ENCODE results near the gene CHST12.

CHST12 gene

DNA sequence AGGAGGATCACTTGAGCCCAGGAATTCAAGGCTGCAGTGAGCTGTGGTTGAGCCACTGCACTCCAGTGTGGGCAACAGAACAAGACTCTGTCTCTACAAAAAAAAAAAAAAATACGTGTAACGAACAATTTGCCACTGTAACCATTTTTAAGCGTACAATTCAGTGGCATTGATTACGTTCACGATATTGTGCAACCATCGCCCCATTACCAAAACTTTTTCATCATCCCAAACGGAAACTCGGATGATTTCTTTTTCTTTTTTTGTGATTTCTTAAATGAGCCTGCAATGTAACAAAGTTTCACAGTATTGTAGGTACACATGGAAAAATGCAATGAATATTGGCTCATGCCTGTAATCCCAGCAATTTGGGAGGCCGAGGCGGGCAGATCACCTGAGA, 63.3 kb downstream of the CHST12 start:
- no peak for DNase-seq

DNA sequence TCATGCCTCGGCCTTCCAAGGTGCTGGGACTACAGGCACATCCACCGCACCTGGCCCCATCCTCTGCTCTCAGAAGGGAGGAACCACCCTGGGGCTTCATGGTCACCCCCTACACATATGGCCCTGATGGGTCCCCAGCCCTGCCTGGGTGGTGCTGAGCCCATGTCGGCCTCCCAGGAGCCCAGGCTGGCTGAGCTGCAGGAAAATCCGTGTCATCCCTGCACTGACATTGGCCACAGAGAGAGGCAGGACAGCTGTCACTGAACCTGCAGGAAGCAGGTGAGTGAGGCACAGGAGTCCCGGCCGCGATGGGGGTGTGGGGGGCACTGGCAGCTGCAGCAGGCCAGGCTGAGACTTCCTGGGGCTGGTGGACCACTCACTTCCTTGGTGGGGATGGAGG, 64.8 kb downstream of the CHST12 start:
- DNase-seq: no peak

DNA sequence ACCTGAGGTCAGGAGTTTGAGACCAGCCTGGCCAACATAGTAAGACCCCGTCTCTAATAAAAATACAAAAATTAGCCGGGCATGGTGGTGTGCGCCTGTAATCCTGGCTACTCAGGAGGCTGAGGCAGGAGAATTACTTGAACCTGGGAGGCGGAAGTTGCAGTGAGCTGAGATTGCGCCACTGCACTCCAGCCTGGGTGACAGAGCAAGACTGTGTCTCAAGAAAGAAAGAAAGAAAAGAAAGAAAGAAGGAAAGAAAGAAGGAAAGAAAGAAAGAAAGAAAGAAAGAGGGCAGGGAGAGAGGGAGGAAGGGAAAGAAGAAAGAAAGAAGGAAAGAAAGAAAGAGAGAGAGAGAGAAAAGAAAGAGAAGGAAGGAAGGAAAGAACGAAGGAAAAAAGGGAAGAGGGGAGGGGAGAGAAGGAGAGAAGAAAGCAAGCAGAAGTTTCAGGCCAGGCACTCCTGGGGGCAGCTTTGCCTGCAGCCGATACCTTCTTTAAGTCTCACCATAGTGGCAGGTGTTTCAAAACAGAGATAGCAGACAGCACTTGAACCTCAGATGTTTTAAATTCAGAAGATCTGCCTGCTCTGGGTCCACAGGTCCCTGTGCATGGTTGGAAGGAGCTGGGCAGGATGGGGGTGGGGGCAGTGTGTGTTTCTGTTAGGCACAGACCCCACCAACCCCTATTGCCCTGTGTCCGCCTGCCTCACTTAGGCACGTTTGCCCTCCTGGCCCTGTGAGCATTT, 66.2 kb downstream of the CHST12 start:
- DNase-seq: peak in 1 of 3 experiments; percentile 42

DNA sequence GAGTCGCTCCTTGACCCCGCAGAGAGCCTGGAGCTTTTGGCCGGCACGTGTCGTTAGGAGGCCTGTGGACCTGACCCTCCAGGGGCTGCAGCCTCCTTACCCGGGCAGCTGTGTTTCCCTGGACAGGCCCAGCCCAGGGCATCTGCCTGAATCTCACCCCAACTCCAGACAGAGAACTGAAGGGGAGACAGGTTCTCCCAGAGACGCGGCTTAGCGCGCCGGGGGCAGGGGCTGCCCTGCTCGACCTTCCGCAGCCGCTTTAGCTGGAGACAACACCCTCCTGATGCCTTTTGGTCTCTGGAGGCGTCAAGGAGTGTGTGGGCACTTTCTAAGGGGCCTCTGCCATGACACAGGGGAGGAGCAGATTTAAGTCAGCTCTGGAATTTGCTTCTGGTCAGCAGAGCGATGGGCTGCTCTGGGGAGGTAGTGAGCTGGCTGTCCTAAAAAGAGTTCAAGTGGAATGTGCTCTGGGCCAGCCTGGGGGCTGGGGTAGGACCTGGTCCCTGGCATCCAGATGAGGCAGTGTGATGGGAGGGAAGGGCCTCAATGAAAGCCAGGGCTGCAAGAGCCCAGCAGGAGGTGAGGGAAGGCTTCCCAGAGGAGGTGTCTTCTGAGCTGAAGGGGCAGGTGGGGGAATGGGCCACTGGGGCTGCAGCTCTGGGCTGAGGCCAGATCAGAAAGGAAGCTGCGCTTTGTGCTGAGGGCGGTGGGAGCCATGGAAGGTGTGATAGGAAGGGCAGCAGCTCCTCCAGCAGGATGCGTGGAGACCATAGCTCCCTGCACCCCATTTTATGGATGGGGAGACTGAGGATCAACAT, 67.0 kb downstream of the CHST12 start:
- peak in 2 of 3 experiments; percentile 28 to 44 for DNase-seq

DNA sequence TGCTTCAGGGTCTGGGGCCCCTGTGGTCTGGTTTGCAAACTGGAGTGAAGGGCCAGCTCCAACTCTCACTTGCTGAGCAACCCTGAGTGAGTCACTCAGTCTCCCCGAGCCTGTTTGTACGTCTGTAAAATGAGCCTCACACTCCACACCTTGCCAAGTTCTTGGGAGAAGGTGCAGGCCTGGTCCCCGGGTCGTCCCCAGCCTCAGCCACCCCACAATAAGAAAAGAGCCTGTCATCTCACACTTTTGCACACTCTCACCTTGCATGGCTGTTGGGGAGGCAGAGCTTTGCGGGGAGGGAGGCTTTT, 67.6 kb downstream of the CHST12 start:
- no peak for DNase-seq

DNA sequence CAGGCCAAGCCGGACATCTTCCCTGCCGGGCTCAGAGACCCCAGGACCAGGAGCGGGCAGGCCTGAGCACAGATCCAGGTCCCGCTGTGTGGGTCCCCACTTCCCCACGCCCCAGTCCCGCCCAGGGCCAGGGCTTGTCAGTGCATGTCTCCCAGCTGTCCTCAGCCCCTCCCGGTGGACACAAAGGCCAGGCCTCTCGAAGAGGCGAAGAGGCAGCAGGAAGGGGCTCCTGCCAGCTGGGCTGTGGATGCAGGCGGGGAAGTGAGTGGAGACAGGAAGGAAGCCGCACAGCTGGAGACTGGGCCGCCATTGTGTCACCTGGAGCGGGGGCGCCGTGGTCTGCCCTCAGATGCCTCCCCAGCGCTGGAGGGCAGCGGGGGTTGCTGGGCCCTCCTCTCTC, 68.0 kb downstream of the CHST12 start:
- peak; percentile 14 to 93 (median 89) for DNase-seq

DNA sequence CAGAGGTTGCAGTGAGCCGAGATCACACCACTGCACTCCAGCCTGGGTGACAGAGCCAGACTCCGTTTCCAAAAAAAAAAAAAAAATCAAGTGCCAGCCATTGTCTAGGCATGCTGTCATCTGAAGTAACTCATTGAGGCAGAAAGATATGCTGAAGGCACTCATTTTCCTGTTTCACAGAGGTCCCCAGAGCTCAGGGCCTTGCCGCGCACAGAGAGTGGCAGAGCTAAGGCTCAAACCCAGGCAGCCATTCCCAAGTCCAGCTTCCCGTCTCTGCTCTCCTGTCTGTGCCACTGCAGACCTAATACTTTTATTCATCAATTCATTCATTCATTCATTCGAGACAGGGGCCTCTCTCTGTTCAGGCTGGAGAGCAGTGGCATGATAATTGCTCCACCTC, 69.3 kb downstream of the CHST12 start:
- DNase-seq: peak in 1 of 3 experiments; percentile 36

DNA sequence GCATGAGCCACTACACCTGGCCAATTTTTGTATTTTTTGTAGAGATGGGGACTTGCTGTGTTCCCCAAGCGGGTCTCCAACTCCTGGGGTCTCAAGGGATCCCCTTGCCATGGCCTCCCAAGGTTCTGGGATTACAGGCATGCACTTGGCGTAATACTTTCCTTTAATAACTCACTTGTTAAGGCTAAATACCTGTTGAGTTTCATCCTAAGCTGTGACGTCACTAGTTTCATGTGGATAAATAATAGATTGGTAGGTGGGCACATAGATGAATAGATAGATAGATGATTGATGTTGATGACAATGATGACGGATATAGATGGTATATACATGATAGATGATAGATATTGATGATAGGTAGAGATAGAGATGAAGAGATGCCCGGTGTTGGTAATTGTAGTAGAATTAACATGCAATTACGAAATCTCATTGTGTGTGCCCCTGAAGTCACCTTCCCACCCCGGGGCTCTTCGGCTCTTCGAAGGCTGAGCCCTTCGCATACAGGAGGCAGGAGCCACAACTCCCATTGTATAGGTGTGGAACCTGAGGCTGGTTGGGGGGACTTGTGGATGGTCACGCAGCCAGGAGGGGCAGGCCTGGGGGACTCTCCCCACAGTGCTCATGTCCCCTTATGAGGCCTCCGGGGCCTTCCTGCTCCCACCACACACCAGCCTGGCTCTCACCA, 70.2 kb downstream of the CHST12 start:
- peak in 1 of 3 experiments; percentile 10 for DNase-seq

DNA sequence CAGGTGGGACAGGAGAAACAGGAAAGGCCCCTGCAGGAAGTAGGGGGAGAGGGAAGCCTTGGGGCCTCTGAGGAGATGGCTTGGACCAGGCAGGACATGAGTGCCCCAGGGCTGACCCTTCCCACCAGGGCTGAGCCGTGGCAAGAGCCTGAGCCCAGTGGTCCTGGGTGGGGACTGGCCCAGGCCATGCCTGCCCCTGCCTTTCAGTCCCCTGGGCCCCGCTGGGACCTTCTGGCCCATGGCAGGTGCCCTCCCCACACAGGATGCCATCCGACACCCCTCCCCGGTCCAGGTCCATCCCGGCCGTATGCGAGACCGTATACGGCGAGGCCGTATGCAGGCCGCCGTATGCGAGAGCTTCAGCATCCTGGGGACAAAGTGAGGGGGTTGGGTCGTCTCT, 70.8 kb downstream of the CHST12 start:
- no peak for DNase-seq

DNA sequence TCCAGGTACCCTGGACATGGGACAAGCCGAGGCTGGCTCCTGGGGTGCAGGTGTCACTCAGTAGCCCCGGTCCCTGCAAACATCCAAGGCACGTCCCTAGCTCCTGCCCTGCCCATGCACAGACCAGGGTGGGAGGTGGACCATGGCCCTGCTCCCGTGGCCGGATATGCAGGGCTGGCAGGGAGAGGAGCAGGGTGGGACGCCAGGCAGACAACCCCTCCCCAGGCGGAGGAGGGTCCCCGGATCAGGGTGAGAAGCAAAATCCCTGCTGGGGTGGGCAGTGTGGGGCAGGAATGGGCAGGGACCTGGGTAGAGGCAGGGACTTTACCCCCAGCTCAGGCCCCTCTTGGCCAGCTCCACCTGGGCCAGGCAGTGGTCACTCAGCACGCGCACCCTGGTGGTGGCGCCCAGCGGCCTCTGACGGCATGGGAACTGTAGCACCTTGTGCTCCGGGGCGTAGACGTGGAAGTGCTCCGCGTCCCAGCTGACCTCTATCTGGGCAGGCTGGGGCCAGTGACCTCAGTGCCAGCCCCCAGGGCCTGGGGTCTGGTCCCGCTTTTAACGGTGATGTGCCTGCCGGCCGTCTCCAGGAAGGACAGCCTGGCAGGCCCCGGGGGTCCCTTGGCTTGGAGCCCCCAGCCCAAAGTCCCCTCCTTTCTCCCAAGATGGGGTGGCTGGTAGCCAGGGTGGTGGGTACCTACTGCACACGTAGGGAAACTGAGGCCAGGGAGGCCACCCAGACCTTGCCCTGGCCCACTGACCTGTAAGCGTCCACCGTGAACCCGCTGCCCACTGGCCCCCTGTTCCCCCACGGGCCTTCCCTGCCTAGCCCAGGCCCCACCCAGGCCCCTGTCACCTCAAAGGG, 71.6 kb downstream of the CHST12 start:
- no peak for DNase-seq

DNA sequence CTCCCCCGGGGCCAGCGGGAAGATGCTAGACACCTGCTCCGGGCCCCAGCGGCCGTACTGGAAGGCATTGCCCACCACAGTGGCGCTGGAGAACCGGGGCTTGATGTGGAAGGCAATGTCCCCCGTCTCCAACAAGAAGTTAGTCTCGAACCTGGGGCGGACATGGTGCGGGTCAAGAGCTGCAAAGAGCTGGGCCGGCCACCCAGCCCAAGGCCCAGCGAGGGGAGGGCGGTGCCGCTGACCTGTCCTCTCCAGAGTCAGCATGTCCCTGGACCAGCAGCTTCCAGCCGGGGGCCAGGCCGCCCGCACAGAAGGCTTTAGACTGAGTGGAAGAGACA, 72.2 kb downstream of the CHST12 start:
- no peak for DNase-seq

DNA sequence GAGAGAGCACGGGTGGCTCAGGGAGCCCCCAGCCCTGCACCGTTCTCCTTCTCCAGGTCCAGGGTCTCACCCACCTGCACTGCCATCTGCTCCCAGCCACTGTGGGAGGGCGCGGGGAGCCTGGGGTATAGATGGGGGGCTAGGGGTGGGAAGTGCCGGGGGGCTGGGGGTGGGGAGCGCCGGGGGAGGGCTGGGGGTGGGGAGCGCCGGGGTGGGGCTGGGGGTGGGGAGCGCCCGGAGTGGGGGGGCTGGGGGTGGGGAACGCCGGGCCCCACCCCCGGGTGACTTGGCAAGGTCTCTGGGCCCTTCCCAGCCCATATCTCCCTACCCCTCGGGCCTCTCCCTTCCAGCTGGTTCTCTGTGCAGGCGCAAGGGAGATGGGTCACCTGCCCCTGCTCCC, 72.9 kb downstream of the CHST12 start, which contains the start of gene GRIFIN:
Gene GRIFIN, minus strand, starts transcription at position 101 of the 400 bp plus-strand sequence. Its CDS starts 15 bp downstream, at position 86.
- DNase-seq: no peak

DNA sequence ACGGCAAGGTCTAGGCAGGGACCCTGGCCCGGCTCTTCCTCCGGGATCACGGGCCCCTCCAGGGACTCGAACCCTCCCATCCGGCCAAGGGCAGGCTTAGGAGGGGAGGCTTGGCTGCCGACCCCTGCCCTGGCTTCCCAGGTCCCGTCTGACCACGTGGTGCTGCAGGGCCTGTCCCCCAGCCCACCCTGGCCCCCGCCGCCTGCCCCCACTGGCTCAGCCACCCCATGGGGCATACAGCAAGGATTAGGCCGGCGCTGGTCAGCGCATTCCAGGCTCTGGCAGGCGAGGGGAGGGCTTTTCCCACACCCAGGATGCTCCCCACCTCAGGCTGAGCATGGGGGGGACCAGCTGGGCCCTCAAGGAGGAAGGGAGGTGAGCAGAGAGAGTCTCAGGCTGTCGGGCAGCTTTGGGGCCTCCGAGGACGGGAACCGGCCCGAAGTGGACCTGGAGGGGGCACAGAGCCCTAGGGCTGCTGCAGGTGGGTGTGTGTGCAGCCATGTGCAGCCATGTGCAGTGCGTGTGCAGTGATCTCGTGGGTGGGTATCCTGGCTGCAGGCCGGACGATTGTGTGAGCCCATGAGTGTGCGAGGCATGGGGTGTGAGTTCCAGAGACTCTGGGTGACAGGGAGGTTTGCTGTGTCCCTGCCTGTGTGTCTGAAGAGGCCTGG, 73.5 kb downstream of the CHST12 start:
- no peak for DNase-seq

DNA sequence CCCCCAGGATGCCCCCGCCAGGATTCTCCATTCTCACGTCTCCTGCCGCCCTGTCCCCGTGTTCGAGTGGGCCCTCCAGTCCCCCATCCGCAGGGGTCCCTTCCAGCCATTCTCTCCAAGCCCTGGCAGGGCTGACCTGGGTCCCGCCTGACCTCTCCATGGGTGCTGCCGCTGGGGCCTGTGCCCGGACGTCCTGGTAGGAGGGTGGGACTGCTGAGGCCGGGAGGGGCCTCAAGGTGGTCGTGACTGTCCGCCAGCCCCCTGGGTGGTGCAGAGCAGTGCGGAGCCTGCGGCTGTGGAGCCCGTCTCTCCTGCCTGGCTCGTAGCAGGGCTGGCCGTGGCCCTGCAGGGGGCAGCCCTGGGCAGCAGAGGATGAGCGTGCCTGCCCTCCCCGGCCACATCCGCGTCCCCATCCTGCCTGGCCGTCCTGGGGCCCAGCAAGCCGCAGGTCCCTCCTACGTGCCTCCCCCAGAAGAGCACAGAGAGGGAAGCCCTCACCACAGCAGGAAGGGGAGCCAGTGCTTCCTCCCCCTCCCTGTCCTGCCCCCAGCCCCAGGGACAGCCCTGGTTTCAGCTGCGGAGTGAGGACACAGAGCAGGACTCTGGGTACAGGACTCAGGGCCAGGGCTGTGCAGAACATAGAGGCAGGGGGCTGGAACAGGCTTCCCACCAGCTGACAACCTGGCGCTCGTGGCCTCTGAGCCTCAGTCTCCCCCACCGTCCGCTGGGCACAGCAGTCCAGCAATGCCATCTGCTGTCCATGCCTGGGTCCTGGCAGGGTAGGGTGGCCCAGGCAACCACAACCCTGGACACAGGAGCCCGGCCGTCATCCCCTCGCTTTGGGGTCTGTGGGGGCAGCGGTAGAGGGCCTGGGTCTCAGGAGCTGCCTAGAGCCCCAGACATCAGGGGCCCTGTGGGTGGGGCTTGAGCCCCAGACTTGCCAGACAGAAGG, 74.3 kb downstream of the CHST12 start:
- DNase-seq: peak; percentile 7 to 74 (median 58)

DNA sequence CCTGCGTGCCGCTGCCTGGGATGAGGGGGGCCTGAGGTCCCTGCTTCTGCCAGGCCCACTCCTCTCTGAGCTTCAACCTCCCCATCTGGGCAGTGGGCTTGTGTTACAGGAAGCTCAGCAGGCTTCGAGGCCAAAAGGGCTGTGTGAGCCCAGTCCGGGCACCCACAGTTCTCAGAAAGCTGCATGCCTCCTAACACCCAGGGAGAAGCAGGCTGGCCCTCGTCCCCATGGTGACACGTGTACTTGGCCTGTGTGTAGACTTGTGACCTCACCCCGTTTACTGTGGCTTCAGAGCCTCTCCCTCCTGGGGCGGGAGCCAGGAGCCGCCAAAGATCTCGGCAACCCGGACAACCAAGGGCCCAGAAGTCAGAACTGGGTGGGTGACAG, 75.0 kb downstream of the CHST12 start:
- peak in 2 of 3 experiments; percentile 70 to 80 for DNase-seq

DNA sequence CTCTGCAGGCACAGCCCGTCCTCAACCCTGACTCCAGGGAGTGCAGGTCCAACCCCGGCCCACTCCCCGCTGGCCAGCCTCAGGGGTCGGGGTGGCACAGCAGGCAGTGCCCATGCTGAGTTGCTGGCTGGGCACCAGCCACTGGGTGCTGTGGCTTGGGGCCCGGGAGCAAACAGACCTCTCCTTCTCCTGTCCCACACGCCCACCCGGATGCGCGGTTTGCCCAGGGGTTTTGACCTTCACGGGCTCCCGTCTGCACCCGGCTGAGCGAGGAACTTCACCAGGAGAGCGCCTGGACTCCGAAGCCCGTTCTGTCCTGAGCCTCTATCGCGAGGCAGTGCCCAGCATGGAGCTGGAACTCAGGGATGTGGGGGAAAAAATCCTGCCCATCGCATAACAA, 75.4 kb downstream of the CHST12 start:
- peak in 2 of 3 experiments; percentile 60 to 61 for DNase-seq

DNA sequence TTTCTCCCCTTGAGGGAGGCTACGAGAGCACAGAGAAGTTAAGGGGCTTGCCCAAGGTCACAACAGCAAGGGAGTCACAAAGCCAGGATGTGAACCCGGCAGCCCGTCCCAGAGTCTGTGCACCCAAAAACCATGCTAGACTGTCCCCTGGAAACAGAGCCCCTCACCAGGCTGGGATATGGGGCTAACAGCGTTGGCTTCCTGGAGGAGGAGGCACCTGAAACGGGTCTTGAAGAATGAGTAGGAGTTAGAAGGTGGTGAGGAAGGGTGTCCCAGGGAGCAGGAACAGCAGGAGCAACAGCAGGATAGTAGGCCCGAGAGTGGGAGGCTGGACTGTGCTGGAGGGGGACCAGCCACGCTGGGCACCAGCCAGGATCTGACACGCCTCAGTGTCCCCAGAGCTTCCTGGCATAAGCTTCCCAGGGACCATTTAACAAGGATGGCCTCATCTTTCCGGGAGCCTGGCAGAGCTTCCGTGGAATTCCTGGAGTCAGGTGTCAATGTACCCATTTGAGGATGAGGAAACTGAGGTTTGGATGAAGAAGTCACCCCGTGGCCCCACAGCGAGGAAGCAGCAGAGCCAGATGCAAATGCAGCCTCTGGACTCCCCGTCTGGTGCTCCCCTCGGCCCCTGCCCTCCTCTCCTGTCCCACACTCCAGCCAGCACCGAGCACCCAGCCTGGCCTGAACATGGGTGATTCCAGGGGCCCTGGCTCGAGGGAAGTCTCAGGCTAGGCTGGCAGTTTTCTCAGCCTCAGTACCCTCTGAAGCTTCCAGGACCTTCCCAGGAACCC, 76.1 kb downstream of the CHST12 start:
- no peak for DNase-seq

DNA sequence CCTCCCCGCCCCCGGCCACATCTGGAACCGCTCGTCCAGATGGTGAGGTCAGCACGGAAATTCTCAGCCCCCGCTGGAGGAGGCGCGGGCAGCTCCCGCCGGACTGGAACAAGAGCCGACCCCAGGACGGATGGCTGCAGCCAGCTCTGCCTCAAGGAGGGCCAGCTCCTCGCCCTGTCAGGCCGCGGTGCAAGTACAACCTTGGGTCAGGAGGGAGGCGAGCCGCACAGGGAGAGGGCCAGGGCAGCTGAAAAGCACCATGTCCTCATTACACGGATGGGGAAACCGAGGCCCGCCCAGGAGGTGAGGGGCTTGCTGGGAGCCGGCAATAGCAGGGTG, 76.6 kb downstream of the CHST12 start:
- DNase-seq: no peak

DNA sequence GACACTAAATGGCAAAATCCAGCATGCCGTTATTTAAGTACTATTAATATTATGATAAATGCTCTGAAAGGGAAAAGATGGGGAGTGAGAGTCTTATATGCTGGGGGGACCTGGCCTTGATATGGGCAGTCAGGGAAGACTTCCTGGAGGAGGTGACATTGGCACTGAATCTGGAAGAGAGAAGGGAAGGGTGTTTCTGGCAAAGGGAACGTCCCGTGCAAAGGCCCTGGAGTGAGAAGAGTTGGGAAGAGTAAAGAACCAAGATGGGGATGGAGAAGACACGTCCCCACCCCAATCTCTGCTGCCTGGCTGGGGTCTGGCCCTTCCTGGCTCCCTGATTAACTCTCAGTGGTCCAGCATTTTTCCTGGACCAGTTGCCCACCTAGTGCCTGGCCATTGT, 77.8 kb downstream of the CHST12 start:
- DNase-seq: no peak

DNA sequence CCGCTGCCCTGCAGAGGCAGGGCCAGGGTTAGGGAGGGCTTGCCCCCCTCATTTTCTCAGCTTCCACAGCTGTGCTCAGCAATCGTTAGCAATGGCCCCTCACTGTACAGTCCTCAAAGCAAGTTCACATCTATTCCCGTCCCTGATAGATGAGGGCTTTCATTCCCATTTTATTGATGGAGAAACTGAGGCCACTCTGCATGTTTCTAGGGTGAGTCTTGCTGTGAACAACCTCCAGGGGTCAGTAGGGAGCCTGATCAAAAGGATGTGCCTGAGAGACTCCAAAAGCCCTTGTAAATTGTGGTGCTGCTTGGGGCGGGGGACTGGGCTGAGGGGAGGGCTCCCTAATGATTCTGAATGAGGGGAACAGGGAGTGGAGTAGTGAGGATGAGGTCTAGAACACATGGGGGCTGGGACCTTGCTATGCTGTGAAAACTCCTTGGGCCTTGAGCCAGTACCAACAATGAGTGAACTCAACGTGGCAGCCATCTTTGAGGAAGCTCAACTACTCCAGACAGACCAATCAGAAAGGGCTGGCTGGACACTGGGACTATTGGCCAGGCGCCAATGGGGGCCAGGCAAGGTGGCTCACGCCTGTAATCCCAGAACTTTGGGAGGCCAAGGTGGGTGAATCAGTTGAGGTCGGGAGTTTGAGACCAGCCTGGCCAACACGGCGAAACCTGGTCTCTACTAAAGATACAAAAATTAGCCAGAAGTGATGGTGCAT, 79.5 kb downstream of the CHST12 start:
- DNase-seq: no peak
